Progenitor cell of endocrine pancreas (in vitro differentiated cells): Measurements from ENCODE around the gene HIPK2. TPM values are rescaled to one million over a fixed set of nuclear protein-coding genes. Genes with fewer than 3 reads are reported as not detected.

Experiments
- DNase-seq: peaks from one replicate; pipeline ENCODE4 v3.0.0; 2021; ENCODE audit warnings: low spot score; ENCODE audit not compliant: unreplicated experiment
- H3K27ac Mint-ChIP-seq: 2 replicates; pipeline ENCODE4 v1.8.0; 2021; ENCODE audit warnings: mild to moderate bottlenecking, moderate library complexity, mixed read lengths
- H3K27me3 Mint-ChIP-seq: 2 replicates; pipeline ENCODE4 v1.8.0; 2021; ENCODE audit warnings: mixed read lengths
- H3K36me3 Mint-ChIP-seq: 2 replicates; pipeline ENCODE4 v1.8.0; 2022; ENCODE audit warnings: mixed read lengths; ENCODE audit not compliant: insufficient read depth
- H3K4me1 Mint-ChIP-seq: 2 replicates; pipeline ENCODE4 v1.8.0; 2021; ENCODE audit warnings: low read depth, mixed read lengths
- H3K4me3 Mint-ChIP-seq: 2 replicates; pipeline ENCODE4 v1.8.0; 2021; ENCODE audit warnings: low read depth, mild to moderate bottlenecking, moderate library complexity, mixed read lengths
- H3K9me3 Mint-ChIP-seq: 2 replicates; pipeline ENCODE4 v1.8.0; 2021; ENCODE audit warnings: low read depth, mixed read lengths
- total RNA-seq: library from RNA; stranded (reverse); gene quantifications from 2 replicates; pipeline ENCODE4 v1.2.1, GENCODE V29; 2021
- TF ChIP-seq, protein P1 (sequence below): fragments of 200-600 bp; sonication (generic); IDR thresholded peaks from one replicate; pipeline ENCODE4 v1.5.0; 2021; ENCODE audit warnings: antibody characterized with exemption, mild to moderate bottlenecking; ENCODE audit not compliant: unreplicated experiment

The HIPK2 gene
- total RNA-seq, 1 donor from 2014 or later, result 146 TPM

GRCh38 chr7:139648941-139649425 lies 128.8 kb downstream of the HIPK2 start:
- Mint-ChIP-seq H3K4me1 (peaks cover 62% of the 10 kb centered on the region), H3K27me3 (no peaks in the 10 kb centered on the region), H3K27ac (peak overlapping the region; percentile 93), H3K9me3 (no peaks in the 10 kb centered on the region), H3K36me3 (peaks cover 5% of the 10 kb centered on the region), H3K4me3 (peak overlapping the region; percentile 30)
- TF ChIP-seq, protein P1, sequence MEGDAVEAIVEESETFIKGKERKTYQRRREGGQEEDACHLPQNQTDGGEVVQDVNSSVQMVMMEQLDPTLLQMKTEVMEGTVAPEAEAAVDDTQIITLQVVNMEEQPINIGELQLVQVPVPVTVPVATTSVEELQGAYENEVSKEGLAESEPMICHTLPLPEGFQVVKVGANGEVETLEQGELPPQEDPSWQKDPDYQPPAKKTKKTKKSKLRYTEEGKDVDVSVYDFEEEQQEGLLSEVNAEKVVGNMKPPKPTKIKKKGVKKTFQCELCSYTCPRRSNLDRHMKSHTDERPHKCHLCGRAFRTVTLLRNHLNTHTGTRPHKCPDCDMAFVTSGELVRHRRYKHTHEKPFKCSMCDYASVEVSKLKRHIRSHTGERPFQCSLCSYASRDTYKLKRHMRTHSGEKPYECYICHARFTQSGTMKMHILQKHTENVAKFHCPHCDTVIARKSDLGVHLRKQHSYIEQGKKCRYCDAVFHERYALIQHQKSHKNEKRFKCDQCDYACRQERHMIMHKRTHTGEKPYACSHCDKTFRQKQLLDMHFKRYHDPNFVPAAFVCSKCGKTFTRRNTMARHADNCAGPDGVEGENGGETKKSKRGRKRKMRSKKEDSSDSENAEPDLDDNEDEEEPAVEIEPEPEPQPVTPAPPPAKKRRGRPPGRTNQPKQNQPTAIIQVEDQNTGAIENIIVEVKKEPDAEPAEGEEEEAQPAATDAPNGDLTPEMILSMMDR, result no peak
- DNase-seq, result no peak

DNA sequence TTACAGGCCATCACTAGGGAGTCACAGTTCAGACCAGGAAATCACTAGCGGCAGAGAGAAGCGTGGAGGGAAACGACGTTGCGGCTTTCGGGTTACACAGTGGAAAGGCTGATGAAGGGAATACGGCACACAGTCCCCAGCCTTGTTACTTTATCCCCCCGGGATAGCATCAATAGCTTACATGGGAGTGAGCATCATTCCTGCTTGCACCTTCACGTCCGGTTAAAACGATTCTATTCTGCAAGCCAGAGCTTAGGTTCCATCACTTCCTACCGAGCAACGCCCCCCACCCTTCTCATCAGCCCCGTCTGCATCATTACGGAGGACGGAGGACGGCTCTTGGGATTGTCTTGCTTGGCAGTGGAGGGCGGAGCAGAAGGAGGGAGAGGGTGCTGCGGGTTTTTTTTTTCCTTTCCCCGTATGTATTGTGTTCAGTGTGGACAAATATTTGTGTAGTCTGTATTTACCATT lies 129.4 kb downstream of the HIPK2 start:
- TF ChIP-seq, protein P1, result no peak
- no peak for DNase-seq
- H3K36me3 Mint-ChIP-seq, result peaks cover 5% of the 10 kb centered on the region
- H3K4me1 Mint-ChIP-seq, result peaks cover 63% of the 10 kb centered on the region
- no peaks in the 10 kb centered on the region for H3K9me3 Mint-ChIP-seq
- peak overlapping the region; percentile 30 for H3K4me3 Mint-ChIP-seq
- no peaks in the 10 kb centered on the region for H3K27me3 Mint-ChIP-seq
- H3K27ac Mint-ChIP-seq, result peak overlapping the region; percentile 93

DNA sequence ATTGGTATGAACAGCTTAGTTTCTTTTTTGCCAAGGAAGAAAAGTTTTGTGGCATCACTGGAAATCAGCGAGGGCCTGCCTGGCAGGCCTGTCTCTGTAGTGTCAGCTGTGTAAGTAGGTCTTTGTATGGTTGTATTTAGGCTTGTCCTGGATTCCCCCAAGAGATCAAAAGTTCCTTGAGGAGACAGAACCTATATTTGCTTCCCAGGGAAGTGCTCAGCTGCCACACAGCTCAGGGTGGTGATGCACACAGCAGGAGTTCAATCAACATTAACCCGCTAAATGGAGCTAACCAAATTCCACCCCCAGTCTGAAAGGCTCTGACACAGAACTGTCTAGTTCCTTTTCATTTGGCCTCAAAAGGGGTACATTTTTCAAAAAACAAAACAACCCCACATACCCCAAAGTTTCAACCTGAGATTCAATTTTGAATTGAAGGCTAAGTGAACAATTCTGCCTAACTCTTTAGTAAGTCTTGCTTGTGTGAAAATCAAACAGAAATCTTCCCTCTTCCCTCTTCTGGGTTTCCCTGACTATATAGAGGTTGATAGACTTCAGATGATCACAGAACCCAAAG lies 129.9 kb downstream of the HIPK2 start:
- Mint-ChIP-seq H3K27ac (peak overlapping the region; percentile 93), H3K4me1 (peaks cover 58% of the 10 kb centered on the region)

GRCh38 chr7:139647085-139647484 lies 130.7 kb downstream of the HIPK2 start:
- H3K36me3 Mint-ChIP-seq, result peaks cover 2% of the 10 kb centered on the region
- H3K27ac Mint-ChIP-seq, result no peak overlapping the region
- TF ChIP-seq, protein P1, result no peak
- no peak for DNase-seq
- no peak overlapping the region for H3K4me3 Mint-ChIP-seq
- peaks cover 52% of the 10 kb centered on the region for H3K4me1 Mint-ChIP-seq
- no peaks in the 10 kb centered on the region for H3K27me3 Mint-ChIP-seq
- no peaks in the 10 kb centered on the region for H3K9me3 Mint-ChIP-seq

More for the DNA sequence above, 129.9 kb downstream of the HIPK2 start:
- H3K27me3 Mint-ChIP-seq, result no peaks in the 10 kb centered on the region
- no peak for DNase-seq
- H3K9me3 Mint-ChIP-seq, result no peaks in the 10 kb centered on the region
- H3K4me3 Mint-ChIP-seq, result no peak overlapping the region
- H3K36me3 Mint-ChIP-seq, result peaks cover 5% of the 10 kb centered on the region
- TF ChIP-seq, protein P1, result no peak

GRCh38 chr7:139646566-139646965 lies 131.2 kb downstream of the HIPK2 start:
- no peaks in the 10 kb centered on the region for H3K9me3 Mint-ChIP-seq
- DNase-seq, result no peak
- H3K27me3 Mint-ChIP-seq, result no peaks in the 10 kb centered on the region
- H3K27ac Mint-ChIP-seq, result peak overlapping the region; percentile 24
- peaks cover 4% of the 10 kb centered on the region for H3K36me3 Mint-ChIP-seq
- TF ChIP-seq, protein P1, result no peak
- peaks cover 47% of the 10 kb centered on the region for H3K4me1 Mint-ChIP-seq
- no peak overlapping the region for H3K4me3 Mint-ChIP-seq
